ENCODE measurements around the gene MYOZ3.

GRCh38 chr5:150665044-150665443 is 4.0 kb downstream of the MYOZ3 start:
- TF ChIP-seq CTCF (IDR thresholded peaks at IDR 0.05) (no peak), EZH2 (IDR thresholded peaks at IDR 0.05; ENCODE audit: borderline replicate concordance, insufficient read depth, low read depth, low read length, poor library complexity, severe bottlenecking) (no peak)

Measured in B cell (primary cell).